ENCODE data around the gene CLDN6. TPM values are rescaled to one million over a fixed set of nuclear protein-coding genes. Genes with fewer than 3 reads are reported as not detected.

CLDN6 gene
- total and polyA plus RNA-seq, 9 of the 15 experiments (the other 6 are each of a cell fraction or from before 2014, with no cell fraction given), result 0.22 to 0.75 (median 0.38) TPM; not detected in 3

GRCh38 chr16:3003582-3004270 is 14.3 kb downstream of the CLDN6 start (continued):
- TF ChIP-seq ZHX1 (conservative IDR thresholded peaks at IDR 0.05; ENCODE audit: low read length) (0 out of 2 replicates have a peak, but pooled peaks have one; percentile 42), ZNF717 (CRISPR knock-in tag; IDR thresholded peaks at IDR 0.05) (no peak), STAG1 (CRISPR knock-in tag; IDR thresholded peaks at IDR 0.05; ENCODE audit: borderline replicate concordance) (peak; percentile 19; the same call in 1 of the 2 replicates), GTF2E2 (tag; IDR thresholded peaks at IDR 0.05) (no peak), SMAD1 (IDR thresholded peaks at IDR 0.05; ENCODE audit: low read depth, low read length, partially characterized antibody) (no peak), PATZ1 (CRISPR knock-in tag; IDR thresholded peaks at IDR 0.05; ENCODE audit: borderline replicate concordance) (no peak), GATAD2A (IDR thresholded peaks at IDR 0.05) (no peak), KLF13 (tag; IDR thresholded peaks at IDR 0.05; ENCODE audit: borderline replicate concordance, low read depth) (no peak), PCBP2 (IDR thresholded peaks at IDR 0.05; ENCODE audit: low read depth, low read length, poor library complexity, severe bottlenecking) (no peak), ZKSCAN3 (CRISPR knock-in tag; IDR thresholded peaks at IDR 0.05) (no peak), DACH1 (IDR thresholded peaks at IDR 0.05; ENCODE audit: partially characterized antibody) (peak; percentile 48), ZBTB26 (CRISPR knock-in tag; IDR thresholded peaks at IDR 0.05) (no peak), RHOXF2B (CRISPR knock-in tag; conservative IDR thresholded peaks at IDR 0.05) (no peak), ZNF511 (CRISPR knock-in tag; IDR thresholded peaks at IDR 0.05) (no peak), TCFL5 (CRISPR knock-in tag; conservative IDR thresholded peaks at IDR 0.05) (no peak), CAMTA2 (CRISPR knock-in tag; conservative IDR thresholded peaks at IDR 0.05) (no peak), RBM17 (IDR thresholded peaks at IDR 0.05; ENCODE audit: borderline replicate concordance, low read depth, low read length) (no peak), PML (IDR thresholded peaks at IDR 0.05; ENCODE audit: low read length) (no peak), TAF1 (IDR thresholded peaks at IDR 0.05; ENCODE audit: control insufficient read depth, extremely low read depth, insufficient read depth, low read length, severe bottlenecking) (no peak)
- TF ChIP-seq, protein P1, sequence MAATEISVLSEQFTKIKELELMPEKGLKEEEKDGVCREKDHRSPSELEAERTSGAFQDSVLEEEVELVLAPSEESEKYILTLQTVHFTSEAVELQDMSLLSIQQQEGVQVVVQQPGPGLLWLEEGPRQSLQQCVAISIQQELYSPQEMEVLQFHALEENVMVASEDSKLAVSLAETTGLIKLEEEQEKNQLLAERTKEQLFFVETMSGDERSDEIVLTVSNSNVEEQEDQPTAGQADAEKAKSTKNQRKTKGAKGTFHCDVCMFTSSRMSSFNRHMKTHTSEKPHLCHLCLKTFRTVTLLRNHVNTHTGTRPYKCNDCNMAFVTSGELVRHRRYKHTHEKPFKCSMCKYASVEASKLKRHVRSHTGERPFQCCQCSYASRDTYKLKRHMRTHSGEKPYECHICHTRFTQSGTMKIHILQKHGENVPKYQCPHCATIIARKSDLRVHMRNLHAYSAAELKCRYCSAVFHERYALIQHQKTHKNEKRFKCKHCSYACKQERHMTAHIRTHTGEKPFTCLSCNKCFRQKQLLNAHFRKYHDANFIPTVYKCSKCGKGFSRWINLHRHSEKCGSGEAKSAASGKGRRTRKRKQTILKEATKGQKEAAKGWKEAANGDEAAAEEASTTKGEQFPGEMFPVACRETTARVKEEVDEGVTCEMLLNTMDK (IDR thresholded peaks at IDR 0.05; ENCODE audit: borderline replicate concordance, insufficient read depth, low read depth, low read length, poor library complexity, severe bottlenecking), result peak; percentile 66

All from K562 (cell line).